GM18508 (cell line): Measurements from ENCODE around the gene SESN1.

ENCODE experiments used
- ATAC-seq: cut with Tn5 transposase; IDR thresholded peaks from one replicate; pipeline ENCODE4 v1.9.1; 2021; ENCODE audit warnings: moderate number of reproducible peaks; ENCODE audit not compliant: insufficient read depth, unreplicated experiment

Gene SESN1

GRCh38 chr6:108945681-108946159 is 148.9 kb downstream of the SESN1 start:
- ATAC-seq, result no peak

GRCh38 chr6:108944707-108945680 is 149.7 kb downstream of the SESN1 start:
- no peak for ATAC-seq

- ATAC-seq, result no peak
Measured at GRCh38 chr6:108944071-108944470, 150.6 kb downstream of the SESN1 start.

GRCh38 chr6:108942556-108943492 is 151.8 kb downstream of the SESN1 start:
- no peak for ATAC-seq

- ATAC-seq, result no peak
Measured at GRCh38 chr6:108941859-108942258, 152.8 kb downstream of the SESN1 start.

GRCh38 chr6:108941281-108941680 is 153.4 kb downstream of the SESN1 start:
- no peak for ATAC-seq

GRCh38 chr6:108940741-108941140 is 153.9 kb downstream of the SESN1 start:
- no peak for ATAC-seq

- ATAC-seq, result no peak
Measured at GRCh38 chr6:108937170-108937569, 157.5 kb downstream of the SESN1 start.
